ENCODE results near the gene ZPBP.

DNA sequence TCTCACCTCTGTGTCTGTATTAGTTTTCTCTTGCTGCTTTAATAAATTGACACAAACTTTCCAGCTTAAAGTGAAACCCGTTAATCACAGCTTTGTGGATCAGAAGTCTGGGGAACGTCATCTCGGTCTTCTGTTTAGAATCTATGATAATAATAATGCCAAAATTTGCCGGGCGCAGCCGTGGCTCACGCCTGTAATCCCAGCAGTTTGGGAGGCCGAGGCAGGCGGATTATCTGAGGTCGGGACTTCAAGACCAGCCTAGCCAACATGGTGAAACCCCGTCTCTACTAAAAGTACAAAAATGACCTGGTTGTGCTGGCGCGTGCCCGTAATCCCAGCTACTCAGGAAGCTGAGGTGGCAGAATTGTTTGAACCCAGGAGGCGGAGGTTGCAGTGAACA is 8.8 kb upstream of the ZPBP start:
- TF ChIP-seq, protein P1, sequence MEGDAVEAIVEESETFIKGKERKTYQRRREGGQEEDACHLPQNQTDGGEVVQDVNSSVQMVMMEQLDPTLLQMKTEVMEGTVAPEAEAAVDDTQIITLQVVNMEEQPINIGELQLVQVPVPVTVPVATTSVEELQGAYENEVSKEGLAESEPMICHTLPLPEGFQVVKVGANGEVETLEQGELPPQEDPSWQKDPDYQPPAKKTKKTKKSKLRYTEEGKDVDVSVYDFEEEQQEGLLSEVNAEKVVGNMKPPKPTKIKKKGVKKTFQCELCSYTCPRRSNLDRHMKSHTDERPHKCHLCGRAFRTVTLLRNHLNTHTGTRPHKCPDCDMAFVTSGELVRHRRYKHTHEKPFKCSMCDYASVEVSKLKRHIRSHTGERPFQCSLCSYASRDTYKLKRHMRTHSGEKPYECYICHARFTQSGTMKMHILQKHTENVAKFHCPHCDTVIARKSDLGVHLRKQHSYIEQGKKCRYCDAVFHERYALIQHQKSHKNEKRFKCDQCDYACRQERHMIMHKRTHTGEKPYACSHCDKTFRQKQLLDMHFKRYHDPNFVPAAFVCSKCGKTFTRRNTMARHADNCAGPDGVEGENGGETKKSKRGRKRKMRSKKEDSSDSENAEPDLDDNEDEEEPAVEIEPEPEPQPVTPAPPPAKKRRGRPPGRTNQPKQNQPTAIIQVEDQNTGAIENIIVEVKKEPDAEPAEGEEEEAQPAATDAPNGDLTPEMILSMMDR (IDR thresholded peaks at IDR 0.05), result no peak
- no peak for TF ChIP-seq EZH2 (IDR thresholded peaks at IDR 0.05; ENCODE audit: borderline replicate concordance, insufficient read depth, low read depth, low read length, poor library complexity, severe bottlenecking)

Measured in B cell (primary cell).